OCI-LY7 (cell line): ENCODE results near the gene UCK2. TPM values are rescaled to one million over a fixed set of nuclear protein-coding genes. Genes with fewer than 3 reads are reported as not detected.
"Not testable (repeated sequence)": the region's sequence is repeated elsewhere in the genome, so short reads cannot be mapped to it uniquely, and the experiment has no call there.

Source experiments
- BruUV-seq: library from RNA; stranded (reverse); fragments of 400-500 nt; replicated peaks from 2 replicates; lab custom pipeline; 2021; lab: Mats Ljungman, UMichigan
- CTCF ChIA-PET: fragments of 300-600 bp; sonication (Branson Sonifier 250); formaldehyde crosslinking; loops from one replicate; lab custom pipeline; 2022; ENCODE audit warnings: antibody characterized with exemption; ENCODE audit not compliant: unreplicated experiment; lab: Charles Lee
- POLR2A ChIA-PET: fragments of 300-600 bp; sonication (Branson Sonifier 250); formaldehyde crosslinking; loops from one replicate; lab custom pipeline; 2022; ENCODE audit warnings: antibody characterized with exemption; lab: Charles Lee
- DNase-seq: peaks from one replicate; pipeline ENCODE4 v3.0.0-alpha.2; 2015; ENCODE audit warnings: low spot score
- H2AFZ ChIP-seq: fragments of 200-600 bp; sonication (generic), shearing (Covaris generic); 2 replicates; pipeline ENCODE4 v1.6.1; 2014; ENCODE audit warnings: mild to moderate bottlenecking, antibody characterized with exemption, low read length, moderate library complexity
- H3K27ac ChIP-seq: fragments of 200-600 bp; sonication (generic); 2 replicates; pipeline ENCODE4 v1.5.1; 2014; ENCODE audit warnings: mixed run types, low read depth, mild to moderate bottlenecking, moderate library complexity, low read length, inconsistent platforms; ENCODE audit not compliant: poor library complexity, severe bottlenecking
- H3K36me3 ChIP-seq: fragments of 200-600 bp; sonication (generic); 2 replicates; pipeline ENCODE4 v1.6.1; 2014; ENCODE audit warnings: mild to moderate bottlenecking, antibody characterized with exemption, low read length, moderate library complexity, mixed read lengths; ENCODE audit not compliant: insufficient read depth
- H3K4me1 ChIP-seq: fragments of 200-600 bp; sonication (generic); 2 replicates; pipeline ENCODE4 v1.5.1; 2014; ENCODE audit warnings: mild to moderate bottlenecking, low read length; ENCODE audit not compliant: insufficient read depth, poor library complexity, severe bottlenecking
- H3K4me2 ChIP-seq: fragments of 200-600 bp; sonication (generic); 2 replicates; pipeline ENCODE4 v1.6.1; 2014; ENCODE audit warnings: mild to moderate bottlenecking, low read length
- H3K4me3 ChIP-seq: fragments of 200-600 bp; sonication (generic); 2 replicates; pipeline ENCODE4 v1.5.1; 2014; ENCODE audit warnings: mild to moderate bottlenecking, low read depth, low read length; ENCODE audit not compliant: poor library complexity, severe bottlenecking
- H3K79me2 ChIP-seq: fragments of 200-600 bp; sonication (generic); 2 replicates; pipeline ENCODE4 v1.6.1; 2016; ENCODE audit warnings: low read depth, mild to moderate bottlenecking, low read length, moderate library complexity, mixed read lengths; ENCODE audit not compliant: insufficient read depth
- H3K9me2 ChIP-seq: fragments of 200-600 bp; sonication (generic); 2 replicates; pipeline ENCODE4 v1.6.1; 2016; ENCODE audit warnings: mild to moderate bottlenecking, low read length, mixed read lengths; ENCODE audit not compliant: insufficient read depth
- H3K9me3 ChIP-seq: fragments of 200-600 bp; sonication (generic); 2 replicates; pipeline ENCODE4 v1.6.1; 2014; ENCODE audit warnings: mild to moderate bottlenecking, mixed run types, low read length, mixed read lengths
- H4K20me1 ChIP-seq: fragments of 200-600 bp; sonication (generic); 2 replicates; pipeline ENCODE4 v1.6.1; 2014; ENCODE audit warnings: mild to moderate bottlenecking, antibody characterized with exemption, low read length, moderate library complexity, mixed read lengths; ENCODE audit not compliant: insufficient read depth
- CTCF ChIP-seq: fragments of 200-600 bp; sonication (generic); conservative IDR thresholded peaks from 2 replicates; pipeline ENCODE4 v1.5.1; 2014; ENCODE audit warnings: mild to moderate bottlenecking, antibody characterized with exemption, low read length, moderate library complexity, mixed read lengths
- EZH2phosphoT487 ChIP-seq: fragments of 200-600 bp; sonication (generic); IDR thresholded peaks from 2 replicates; pipeline ENCODE4 v1.6.1; 2018; ENCODE audit warnings: low read depth, borderline replicate concordance, mild to moderate bottlenecking, mixed run types, antibody characterized with exemption, low read length, moderate library complexity, mixed read lengths
- intact Hi-C: fragments of 100-400 bp; cut with micrococcal nuclease; formaldehyde crosslinking; loops from one replicate; pipeline ENCODE4 v1.10.0; 2022; ENCODE audit not compliant: unreplicated experiment
- total RNA-seq, 2 experiments: library from RNA; depleted of rRNA in 1 of 2; stranded (reverse); fragments of >200 nt in 1 of 2; shearing (Covaris generic) in 1 of 2; gene quantifications; 2 replicates each; pipeline ENCODE4 v1.2.3, GENCODE V29; 2014 to 2022

Gene UCK2
- total RNA-seq, 2 experiments from 2014 or later = 66.0 to 75.8 TPM

- no peaks in the 10 kb centered on the region for H4K20me1 ChIP-seq
- no peaks in the 10 kb centered on the region for H3K4me1 ChIP-seq
- no peak for TF ChIP-seq EZH2phosphoT487
- no peak for TF ChIP-seq CTCF
- no peak overlapping the region for H3K4me2 ChIP-seq
- H3K9me3 ChIP-seq = peaks cover 8% of the 10 kb centered on the region; the same call in 1 of the 2 replicates
- no peak for DNase-seq
- H3K9me2 ChIP-seq = no peaks in the 10 kb centered on the region
- no peaks in the 10 kb centered on the region for H3K79me2 ChIP-seq
- intact Hi-C loops = no loop called here
- ChIA-PET CTCF (no interaction called here), POLR2A (interaction anchor here (1.1 kb wide), 1 partner anchor 30 kb away, joined by 6 read pairs; no protein-coding TSS in a partner anchor)
- no TSS peak for BruUV-seq
- H2AFZ ChIP-seq = no peak overlapping the region
- H3K4me3 ChIP-seq = no peak overlapping the region
- H3K27ac ChIP-seq = no peak overlapping the region
- no peaks in the 10 kb centered on the region for H3K36me3 ChIP-seq
These were observed 28.0 kb upstream of the UCK2 start for GRCh38 chr1:165799387-165799786.

GRCh38 chr1:165804513-165804912, 22.9 kb upstream of the UCK2 start:
- CTCF ChIA-PET, intact Hi-C loops: not testable (repeated sequence)

GRCh38 chr1:165807613-165808012, 19.8 kb upstream of the UCK2 start:
- POLR2A ChIA-PET = no interaction called here
- H3K9me3 ChIP-seq = no peaks in the 10 kb centered on the region
- H3K27ac ChIP-seq = no peak overlapping the region
- H3K4me1 ChIP-seq = no peaks in the 10 kb centered on the region
- H3K9me2 ChIP-seq = no peaks in the 10 kb centered on the region
- H3K4me2 ChIP-seq = no peak overlapping the region
- TF ChIP-seq EZH2phosphoT487 = no peak
- no peak for TF ChIP-seq CTCF
- H4K20me1 ChIP-seq = no peaks in the 10 kb centered on the region
- no peak overlapping the region for H3K4me3 ChIP-seq
- H3K36me3 ChIP-seq = no peaks in the 10 kb centered on the region
- no peak overlapping the region for H2AFZ ChIP-seq
- BruUV-seq = no TSS peak
- DNase-seq = no peak
- CTCF ChIA-PET = no interaction called here
- no peaks in the 10 kb centered on the region for H3K79me2 ChIP-seq
- intact Hi-C loops = no loop called here

More at GRCh38 chr1:165804513-165804912, 22.9 kb upstream of the UCK2 start:
- H3K4me2 ChIP-seq, H3K36me3 ChIP-seq, DNase-seq, H4K20me1 ChIP-seq, H3K27ac ChIP-seq, BruUV-seq, H2AFZ ChIP-seq, POLR2A ChIA-PET, H3K4me1 ChIP-seq, H3K9me2 ChIP-seq, H3K4me3 ChIP-seq, H3K79me2 ChIP-seq, H3K9me3 ChIP-seq: not testable (repeated sequence)
